Fibroblast of lung (primary cell): ENCODE data around the gene TANC1. TPM values are rescaled to one million over a fixed set of nuclear protein-coding genes. Genes with fewer than 3 reads are reported as not detected.

Experiments used
- DNase-seq, 2 donors: peaks; one replicate each; pipeline versions ENCODE4 v3.0.0 to v3.0.0-alpha.2; 2010; ENCODE audit warnings: low read depth in 2 of 2
- H2AFZ ChIP-seq: 2 replicates; pipeline ENCODE4 v1.5.1; 2012; ENCODE audit warnings: low read length, control low read depth, inconsistent platforms
- H3K27ac ChIP-seq: 2 replicates; pipeline ENCODE4 v1.5.1; 2011; ENCODE audit warnings: low read length, control low read depth; ENCODE audit not compliant: insufficient read depth
- H3K27me3 ChIP-seq: 2 replicates; pipeline ENCODE4 v1.5.1; 2011; ENCODE audit warnings: mild to moderate bottlenecking, low read length; ENCODE audit not compliant: control insufficient read depth, insufficient read depth
- H3K36me3 ChIP-seq: 2 replicates; pipeline ENCODE4 v1.5.1; 2011; ENCODE audit warnings: low read length; ENCODE audit not compliant: control insufficient read depth, insufficient read depth
- H3K4me1 ChIP-seq: 2 replicates; pipeline ENCODE4 v1.5.1; 2011; ENCODE audit warnings: low read length; ENCODE audit not compliant: control insufficient read depth, insufficient read depth; ENCODE audit errors: extremely low read depth
- H3K4me2 ChIP-seq: 2 replicates; pipeline ENCODE4 v1.5.1; 2011; ENCODE audit warnings: low read length, control low read depth; ENCODE audit not compliant: insufficient read depth; ENCODE audit errors: extremely low read depth
- H3K4me3 ChIP-seq, 4 experiments: fragments of 200-600 bp in 1 of 4; sonication (generic) in 1 of 4; replicated peaks in 1 of 4; 2 replicates each; pipeline ENCODE4 v1.5.1; 2011 to 2016; ENCODE audit warnings: low read length in 4 of 4, low read depth in 3 of 4, mild to moderate bottlenecking in 3 of 4, control low read depth in 2 of 4, inconsistent platforms in 1 of 4, mixed read lengths in 1 of 4; ENCODE audit not compliant: insufficient read depth in 1 of 4; ENCODE audit errors: control extremely low read depth in 1 of 4
- H3K79me2 ChIP-seq: 2 replicates; pipeline ENCODE4 v1.5.1; 2012; ENCODE audit warnings: mild to moderate bottlenecking, low read length, inconsistent platforms; ENCODE audit not compliant: control insufficient read depth, insufficient read depth
- H3K9ac ChIP-seq: 2 replicates; pipeline ENCODE4 v1.5.1; 2011; ENCODE audit warnings: mild to moderate bottlenecking, low read length, control low read depth; ENCODE audit not compliant: insufficient read depth
- H3K9me3 ChIP-seq: 2 replicates; pipeline ENCODE4 v1.5.1; 2012; ENCODE audit warnings: low read depth, low read length; ENCODE audit not compliant: control insufficient read depth, insufficient read depth
- H4K20me1 ChIP-seq: 2 replicates; pipeline ENCODE4 v1.5.1; 2011; ENCODE audit warnings: low read length; ENCODE audit not compliant: control insufficient read depth, insufficient read depth; ENCODE audit errors: extremely low read depth
- CTCF ChIP-seq, 2 donors: IDR thresholded peaks in 1 of 2; conservative IDR thresholded peaks in 1 of 2; 1 replicate in 1 of 2; 2 replicates in 1 of 2; pipeline ENCODE4 v1.5.1; 2011 to 2012; ENCODE audit warnings: low read length in 2 of 2, control low read depth in 1 of 2, inconsistent platforms in 1 of 2, low read depth in 1 of 2, mild to moderate bottlenecking in 1 of 2
- EZH2 ChIP-seq: IDR thresholded peaks from 2 replicates; pipeline ENCODE4 v1.5.1; 2012; ENCODE audit warnings: low read length, control low read depth, mild to moderate bottlenecking; ENCODE audit errors: missing control alignments
- polyA plus RNA-seq, 2 donors: library from polyadenylated mRNA; depleted of rRNA in 1 of 2; stranded (reverse) in 1 of 2; unstranded in 1 of 2; fragments of >200 nt; gene quantifications; 2 replicates each; pipeline ENCODE4 v1.2.1, GENCODE V29; 2011 to 2012; ENCODE audit warnings: missing spikeins in 1 of 2
- total RNA-seq: library from RNA; depleted of rRNA; stranded (reverse); fragments of >200 nt; gene quantifications from 2 replicates; pipeline ENCODE4 v1.2.1, GENCODE V29; 2014

TANC1 gene
- total and polyA plus RNA-seq, 2 donors (not counting 1 experiment from before 2014, with no cell fraction given) = 32.7 to 41.9 TPM

DNA sequence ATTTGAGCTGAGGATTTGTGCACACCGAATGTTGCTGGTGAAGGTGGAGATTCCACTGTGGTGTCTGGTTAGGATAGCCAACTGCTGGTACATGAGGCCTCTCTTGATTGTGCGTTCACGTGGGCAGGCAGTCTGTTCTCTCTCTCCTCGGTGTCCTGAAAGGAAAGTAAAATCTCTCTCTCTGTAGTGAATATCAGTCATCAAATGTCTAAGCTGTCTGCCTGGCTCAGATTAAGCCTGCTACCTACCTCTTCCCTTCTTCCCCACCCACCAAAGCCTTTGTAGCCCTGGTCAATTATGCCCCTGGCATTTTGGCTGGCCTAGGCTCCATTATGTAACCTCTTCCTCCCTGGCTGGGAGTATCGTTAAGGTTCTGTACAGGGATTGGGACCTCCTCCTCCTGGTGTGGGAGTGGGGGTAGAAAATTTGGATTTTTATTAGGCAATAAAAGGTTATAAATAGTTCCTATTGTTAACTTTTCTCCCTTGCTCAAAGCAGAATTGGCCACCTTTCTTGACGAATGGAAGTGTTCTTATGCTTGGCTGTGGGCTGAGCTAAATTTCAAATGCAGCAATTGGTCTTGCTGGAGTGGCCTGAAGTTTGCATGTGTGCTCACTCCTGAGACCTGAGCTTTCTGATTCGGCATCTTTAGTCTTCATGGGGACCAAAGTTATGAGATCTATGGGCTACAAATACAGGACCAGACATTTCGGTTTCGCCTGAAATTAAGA is 169.2 kb downstream of the TANC1 start:
- peaks cover 1% of the 10 kb centered on the region for H3K79me2 ChIP-seq
- H3K9me3 ChIP-seq = no peaks in the 10 kb centered on the region
- H3K4me1 ChIP-seq = peaks cover 23% of the 10 kb centered on the region
- no peaks in the 10 kb centered on the region for H4K20me1 ChIP-seq
- no peak overlapping the region for H2AFZ ChIP-seq
- no peak overlapping the region for H3K9ac ChIP-seq
- no peaks in the 10 kb centered on the region for H3K36me3 ChIP-seq
- no peaks in the 10 kb centered on the region for H3K27me3 ChIP-seq
- H3K27ac ChIP-seq = no peak overlapping the region
- no peak overlapping the region for H3K4me3 ChIP-seq
- no peak overlapping the region for H3K4me2 ChIP-seq
- DNase-seq = no peak
- TF ChIP-seq EZH2 (no peak), CTCF (conservative IDR thresholded peaks at IDR 0.05 in 1 of 2, IDR thresholded peaks at IDR 0.05 in 1 of 2; ENCODE audit: low read depth in 1 of 2, low read length in 2 of 2) (no peak)

DNA sequence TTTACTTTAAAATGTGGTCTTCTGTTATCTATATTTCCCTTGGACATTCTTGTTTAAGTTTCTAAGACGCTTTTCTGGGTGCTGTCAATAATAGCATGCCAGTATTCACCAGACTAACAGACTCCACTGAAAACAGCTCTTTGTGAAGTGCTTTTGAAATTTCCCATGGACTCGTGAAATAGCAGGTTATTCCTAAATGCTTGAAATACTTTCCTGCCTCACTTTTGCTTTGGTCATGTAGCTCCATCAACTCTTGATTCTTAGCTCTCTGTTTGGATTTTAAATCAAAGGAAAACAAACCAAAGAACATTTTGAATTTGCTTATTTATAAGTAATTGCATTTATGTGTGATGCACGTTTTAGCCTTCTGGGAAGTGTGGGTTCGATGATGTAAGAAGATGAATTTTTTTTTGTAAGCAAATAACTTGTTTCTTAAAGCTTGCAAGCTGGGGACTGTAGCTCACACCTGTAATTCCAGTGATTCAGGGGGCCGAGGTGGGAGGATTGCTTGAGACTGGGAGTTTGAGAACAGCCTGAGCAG is 170.3 kb downstream of the TANC1 start:
- H3K27ac ChIP-seq = no peak overlapping the region
- TF ChIP-seq EZH2 (no peak), CTCF (conservative IDR thresholded peaks at IDR 0.05 in 1 of 2, IDR thresholded peaks at IDR 0.05 in 1 of 2; ENCODE audit: low read depth in 1 of 2, low read length in 2 of 2) (no peak)
- peak in 1 of 2 donors; percentile 51 for DNase-seq
- peaks cover 21% of the 10 kb centered on the region for H3K4me1 ChIP-seq
- no peaks in the 10 kb centered on the region for H3K27me3 ChIP-seq
- no peaks in the 10 kb centered on the region for H3K79me2 ChIP-seq
- no peaks in the 10 kb centered on the region for H3K9me3 ChIP-seq
- no peak overlapping the region for H2AFZ ChIP-seq
- no peak overlapping the region for H3K9ac ChIP-seq
- no peak overlapping the region for H3K4me3 ChIP-seq
- no peaks in the 10 kb centered on the region for H3K36me3 ChIP-seq
- H4K20me1 ChIP-seq = no peaks in the 10 kb centered on the region
- H3K4me2 ChIP-seq = no peak overlapping the region

DNA sequence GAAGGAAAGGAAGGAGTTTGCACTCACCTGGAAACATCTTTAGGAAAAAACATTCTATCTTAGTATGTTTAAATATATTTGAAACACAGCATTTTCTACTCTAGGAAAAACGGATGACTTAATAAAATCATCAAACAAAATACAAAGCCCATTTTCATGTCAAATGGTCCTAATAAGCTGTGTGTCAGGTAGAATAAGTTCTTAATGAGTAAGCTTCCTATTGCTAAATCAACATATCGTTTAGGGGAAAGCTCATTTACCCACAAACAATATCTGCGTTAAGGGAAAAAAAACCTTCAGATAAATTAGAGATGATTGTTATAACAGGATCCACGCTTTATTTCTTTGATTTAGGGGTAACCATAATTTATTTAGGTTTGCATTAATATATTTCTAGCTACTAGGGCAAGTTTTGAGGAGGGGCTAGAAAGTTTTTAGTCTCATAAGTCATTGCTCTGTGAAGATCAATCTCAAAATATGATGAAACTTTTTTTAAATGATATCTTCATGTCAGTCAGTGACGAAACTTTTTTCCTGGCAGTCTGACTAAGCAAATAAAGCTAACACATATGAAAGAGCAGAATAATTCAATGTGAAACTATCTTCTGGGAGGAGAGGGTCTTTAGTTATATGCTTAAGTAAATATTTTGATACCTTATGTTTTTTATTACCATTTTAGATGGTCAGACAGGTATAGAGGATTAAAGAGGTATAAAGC is 170.9 kb downstream of the TANC1 start:
- Histone ChIP-seq H3K79me2 (no peaks in the 10 kb centered on the region), H3K36me3 (no peaks in the 10 kb centered on the region), H3K27me3 (no peaks in the 10 kb centered on the region), H3K9me3 (no peaks in the 10 kb centered on the region), H3K4me3 (no peak overlapping the region), H4K20me1 (no peaks in the 10 kb centered on the region), H3K9ac (no peak overlapping the region), H3K4me1 (peaks cover 21% of the 10 kb centered on the region), H3K27ac (no peak overlapping the region), H3K4me2 (no peak overlapping the region), H2AFZ (no peak overlapping the region)
- no peak for DNase-seq
- TF ChIP-seq CTCF (conservative IDR thresholded peaks at IDR 0.05 in 1 of 2, IDR thresholded peaks at IDR 0.05 in 1 of 2; ENCODE audit: low read depth in 1 of 2, low read length in 2 of 2) (no peak), EZH2 (no peak)
